ENCODE data around the gene OR10J5. TPM values are rescaled to one million over a fixed set of nuclear protein-coding genes. Genes with fewer than 3 reads are reported as not detected.

Gene OR10J5
- total RNA-seq, 1 experiment from 2014 or later, result not detected

DNA sequence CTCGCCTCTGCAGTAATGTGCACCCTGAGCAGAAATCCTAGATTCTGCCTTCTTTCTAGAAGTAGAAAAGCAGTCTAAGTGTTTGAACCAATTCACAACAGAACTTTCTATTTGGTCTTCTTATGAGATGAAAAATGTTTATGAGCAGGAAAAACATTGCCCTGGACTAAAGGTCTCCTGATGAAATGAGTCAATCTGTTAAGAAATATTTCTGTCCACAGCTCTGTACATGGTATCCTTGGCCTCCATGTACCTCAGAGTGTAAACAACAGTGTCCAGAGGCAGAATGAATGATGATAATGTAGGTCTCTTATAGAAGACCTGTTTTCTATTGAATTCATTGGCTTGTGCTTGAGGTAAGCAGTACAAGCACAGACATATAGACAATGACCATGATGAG lies 45.6 kb upstream of the OR10J5 start:
- ChIA-PET CTCF (no interaction called here), POLR2A (no interaction called here)
- Histone ChIP-seq H3K4me3 (ENCODE audit: low read depth in 2 of 2, low read length in 2 of 2) (no peak overlapping the region), H3K36me3 (ENCODE audit: control insufficient read depth, insufficient read depth, low read length) (no peaks in the 10 kb centered on the region), H3K4me1 (ENCODE audit: control insufficient read depth, insufficient read depth, low read length) (no peaks in the 10 kb centered on the region), H3K27ac (ENCODE audit: low read length) (no peak overlapping the region), H3K9me3 (ENCODE audit: control insufficient read depth, insufficient read depth, low read depth, low read length) (no peaks in the 10 kb centered on the region), H3K27me3 (ENCODE audit: control insufficient read depth, insufficient read depth, low read length) (no peaks in the 10 kb centered on the region)
- no peak for ATAC-seq
- DNase-seq (ENCODE audit: low read depth, low spot score), result no peak
- no peak for TF ChIP-seq POLR2AphosphoS5 (IDR thresholded peaks at IDR 0.05; ENCODE audit: low read depth, low read length)
- no TSS peak for BruUV-seq (replicated peaks)
- in situ Hi-C loops (cut with HindIII; ENCODE audit: low pct_unique_long_range_greater_than_20kb, low sequenced_read_pairs) (no loop called here), intact Hi-C loops (cut with micrococcal nuclease; ENCODE audit: unreplicated experiment) (no loop called here)

DNA sequence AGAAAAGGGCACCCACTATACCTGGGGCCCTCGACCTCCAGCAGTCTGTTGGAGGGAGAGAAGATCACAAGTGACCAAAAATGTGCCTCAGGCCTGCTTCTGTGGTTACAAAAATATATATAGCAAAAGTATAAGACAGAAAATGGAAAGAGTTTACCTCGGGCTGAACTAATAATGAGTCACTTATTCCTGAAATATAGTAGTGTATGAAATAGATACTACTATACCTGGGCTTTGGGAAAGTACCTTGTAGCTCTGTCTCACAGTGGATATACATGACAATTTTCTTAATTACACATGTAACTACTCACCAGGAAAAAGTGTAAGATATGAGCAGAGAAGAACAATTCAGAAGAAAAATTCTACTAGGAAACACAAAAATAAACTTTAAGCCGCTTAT lies 44.5 kb upstream of the OR10J5 start:
- no peak for ATAC-seq
- CTCF ChIA-PET, result no interaction called here
- BruUV-seq (replicated peaks), result no TSS peak
- H3K27me3 ChIP-seq (ENCODE audit: control insufficient read depth, insufficient read depth, low read length), result no peaks in the 10 kb centered on the region
- intact Hi-C loops (cut with micrococcal nuclease; ENCODE audit: unreplicated experiment), result no loop called here
- no peak overlapping the region for H3K4me3 ChIP-seq (ENCODE audit: low read depth in 2 of 2, low read length in 2 of 2)
- no peak overlapping the region for H3K27ac ChIP-seq (ENCODE audit: low read length)
- in situ Hi-C loops (cut with HindIII; ENCODE audit: low pct_unique_long_range_greater_than_20kb, low sequenced_read_pairs), result no loop called here
- no peaks in the 10 kb centered on the region for H3K36me3 ChIP-seq (ENCODE audit: control insufficient read depth, insufficient read depth, low read length)
- no peak for TF ChIP-seq SIN3A (IDR thresholded peaks at IDR 0.05; ENCODE audit: borderline replicate concordance, insufficient read depth, low read depth, low read length)
- DNase-seq (ENCODE audit: low read depth, low spot score), result no peak
- POLR2A ChIA-PET, result no interaction called here
- no peaks in the 10 kb centered on the region for H3K4me1 ChIP-seq (ENCODE audit: control insufficient read depth, insufficient read depth, low read length)
- no peaks in the 10 kb centered on the region for H3K9me3 ChIP-seq (ENCODE audit: control insufficient read depth, insufficient read depth, low read depth, low read length)

DNA sequence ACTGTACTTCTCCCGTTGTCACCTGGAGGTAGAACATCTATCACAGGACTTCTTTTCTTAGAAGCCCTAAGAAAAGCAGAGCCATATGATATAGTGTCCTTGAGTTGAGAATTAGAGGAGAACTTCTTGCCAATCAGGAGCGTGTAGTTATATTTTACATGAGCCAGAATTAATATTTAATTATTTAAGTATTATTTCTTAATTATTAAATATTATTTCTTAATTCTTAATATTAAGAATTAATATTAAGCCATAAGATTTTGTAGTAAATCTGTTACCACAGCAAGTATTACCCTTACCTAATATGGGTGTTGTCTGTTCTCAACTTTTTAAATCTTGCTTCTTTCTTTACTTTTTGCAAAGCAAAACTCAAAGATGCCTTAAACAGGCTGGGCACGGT lies 41.6 kb upstream of the OR10J5 start:
- no peaks in the 10 kb centered on the region for H3K9me3 ChIP-seq (ENCODE audit: control insufficient read depth, insufficient read depth, low read depth, low read length)
- no peak for ATAC-seq
- CTCF ChIA-PET, result no interaction called here
- H3K4me1 ChIP-seq (ENCODE audit: control insufficient read depth, insufficient read depth, low read length), result no peaks in the 10 kb centered on the region
- intact Hi-C loops (cut with micrococcal nuclease; ENCODE audit: unreplicated experiment), result no loop called here
- no peaks in the 10 kb centered on the region for H3K36me3 ChIP-seq (ENCODE audit: control insufficient read depth, insufficient read depth, low read length)
- DNase-seq (ENCODE audit: low read depth, low spot score), result no peak
- no peak overlapping the region for H3K4me3 ChIP-seq (ENCODE audit: low read depth in 2 of 2, low read length in 2 of 2)
- POLR2A ChIA-PET, result no interaction called here
- no peak overlapping the region for H3K27ac ChIP-seq (ENCODE audit: low read length)
- in situ Hi-C loops (cut with HindIII; ENCODE audit: low pct_unique_long_range_greater_than_20kb, low sequenced_read_pairs), result no loop called here
- no TSS peak for BruUV-seq (replicated peaks)
- H3K27me3 ChIP-seq (ENCODE audit: control insufficient read depth, insufficient read depth, low read length), result no peaks in the 10 kb centered on the region
- TF ChIP-seq POLR2AphosphoS5 (IDR thresholded peaks at IDR 0.05; ENCODE audit: low read depth, low read length) (no peak), TCF7L2 (IDR thresholded peaks at IDR 0.05; ENCODE audit: low read depth, low read length) (no peak), SIN3A (IDR thresholded peaks at IDR 0.05; ENCODE audit: borderline replicate concordance, insufficient read depth, low read depth, low read length) (no peak)
- TF ChIP-seq, protein P1, sequence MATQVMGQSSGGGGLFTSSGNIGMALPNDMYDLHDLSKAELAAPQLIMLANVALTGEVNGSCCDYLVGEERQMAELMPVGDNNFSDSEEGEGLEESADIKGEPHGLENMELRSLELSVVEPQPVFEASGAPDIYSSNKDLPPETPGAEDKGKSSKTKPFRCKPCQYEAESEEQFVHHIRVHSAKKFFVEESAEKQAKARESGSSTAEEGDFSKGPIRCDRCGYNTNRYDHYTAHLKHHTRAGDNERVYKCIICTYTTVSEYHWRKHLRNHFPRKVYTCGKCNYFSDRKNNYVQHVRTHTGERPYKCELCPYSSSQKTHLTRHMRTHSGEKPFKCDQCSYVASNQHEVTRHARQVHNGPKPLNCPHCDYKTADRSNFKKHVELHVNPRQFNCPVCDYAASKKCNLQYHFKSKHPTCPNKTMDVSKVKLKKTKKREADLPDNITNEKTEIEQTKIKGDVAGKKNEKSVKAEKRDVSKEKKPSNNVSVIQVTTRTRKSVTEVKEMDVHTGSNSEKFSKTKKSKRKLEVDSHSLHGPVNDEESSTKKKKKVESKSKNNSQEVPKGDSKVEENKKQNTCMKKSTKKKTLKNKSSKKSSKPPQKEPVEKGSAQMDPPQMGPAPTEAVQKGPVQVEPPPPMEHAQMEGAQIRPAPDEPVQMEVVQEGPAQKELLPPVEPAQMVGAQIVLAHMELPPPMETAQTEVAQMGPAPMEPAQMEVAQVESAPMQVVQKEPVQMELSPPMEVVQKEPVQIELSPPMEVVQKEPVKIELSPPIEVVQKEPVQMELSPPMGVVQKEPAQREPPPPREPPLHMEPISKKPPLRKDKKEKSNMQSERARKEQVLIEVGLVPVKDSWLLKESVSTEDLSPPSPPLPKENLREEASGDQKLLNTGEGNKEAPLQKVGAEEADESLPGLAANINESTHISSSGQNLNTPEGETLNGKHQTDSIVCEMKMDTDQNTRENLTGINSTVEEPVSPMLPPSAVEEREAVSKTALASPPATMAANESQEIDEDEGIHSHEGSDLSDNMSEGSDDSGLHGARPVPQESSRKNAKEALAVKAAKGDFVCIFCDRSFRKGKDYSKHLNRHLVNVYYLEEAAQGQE (IDR thresholded peaks at IDR 0.05; ENCODE audit: insufficient read depth in 1 of 2, low read depth in 2 of 2, low read length in 1 of 2), result no peak
- TF ChIP-seq, protein P2, sequence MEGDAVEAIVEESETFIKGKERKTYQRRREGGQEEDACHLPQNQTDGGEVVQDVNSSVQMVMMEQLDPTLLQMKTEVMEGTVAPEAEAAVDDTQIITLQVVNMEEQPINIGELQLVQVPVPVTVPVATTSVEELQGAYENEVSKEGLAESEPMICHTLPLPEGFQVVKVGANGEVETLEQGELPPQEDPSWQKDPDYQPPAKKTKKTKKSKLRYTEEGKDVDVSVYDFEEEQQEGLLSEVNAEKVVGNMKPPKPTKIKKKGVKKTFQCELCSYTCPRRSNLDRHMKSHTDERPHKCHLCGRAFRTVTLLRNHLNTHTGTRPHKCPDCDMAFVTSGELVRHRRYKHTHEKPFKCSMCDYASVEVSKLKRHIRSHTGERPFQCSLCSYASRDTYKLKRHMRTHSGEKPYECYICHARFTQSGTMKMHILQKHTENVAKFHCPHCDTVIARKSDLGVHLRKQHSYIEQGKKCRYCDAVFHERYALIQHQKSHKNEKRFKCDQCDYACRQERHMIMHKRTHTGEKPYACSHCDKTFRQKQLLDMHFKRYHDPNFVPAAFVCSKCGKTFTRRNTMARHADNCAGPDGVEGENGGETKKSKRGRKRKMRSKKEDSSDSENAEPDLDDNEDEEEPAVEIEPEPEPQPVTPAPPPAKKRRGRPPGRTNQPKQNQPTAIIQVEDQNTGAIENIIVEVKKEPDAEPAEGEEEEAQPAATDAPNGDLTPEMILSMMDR (IDR thresholded peaks at IDR 0.05), result no peak
